ENCODE measurements around the gene ZNF22.
"Not testable (repeated sequence)": the region's sequence is repeated elsewhere in the genome, so short reads cannot be mapped to it uniquely, and the experiment has no call there.

Gene ZNF22

DNA sequence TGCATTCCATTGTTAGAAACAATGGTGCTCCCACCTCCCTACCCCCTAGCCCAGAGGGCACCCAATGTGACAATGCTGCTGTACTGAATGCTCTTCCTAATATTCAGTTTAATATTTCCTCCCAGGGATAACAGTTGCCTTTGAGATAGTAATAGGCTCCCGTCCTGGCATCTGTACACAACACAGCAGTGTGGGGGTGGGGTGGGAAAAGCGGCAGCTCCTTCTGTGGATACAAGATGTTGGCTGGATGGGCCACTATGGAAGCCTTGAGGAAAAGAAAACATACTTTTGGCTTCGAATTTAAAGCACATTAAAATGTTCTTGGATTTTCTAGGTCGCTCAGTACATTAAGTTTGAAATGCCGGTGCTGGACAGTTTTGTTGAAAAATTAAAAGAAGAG, 9.2 kb upstream of the ZNF22 start:
- no peak for DNase-seq (ENCODE audit: low read depth in 2 of 2)

DNA sequence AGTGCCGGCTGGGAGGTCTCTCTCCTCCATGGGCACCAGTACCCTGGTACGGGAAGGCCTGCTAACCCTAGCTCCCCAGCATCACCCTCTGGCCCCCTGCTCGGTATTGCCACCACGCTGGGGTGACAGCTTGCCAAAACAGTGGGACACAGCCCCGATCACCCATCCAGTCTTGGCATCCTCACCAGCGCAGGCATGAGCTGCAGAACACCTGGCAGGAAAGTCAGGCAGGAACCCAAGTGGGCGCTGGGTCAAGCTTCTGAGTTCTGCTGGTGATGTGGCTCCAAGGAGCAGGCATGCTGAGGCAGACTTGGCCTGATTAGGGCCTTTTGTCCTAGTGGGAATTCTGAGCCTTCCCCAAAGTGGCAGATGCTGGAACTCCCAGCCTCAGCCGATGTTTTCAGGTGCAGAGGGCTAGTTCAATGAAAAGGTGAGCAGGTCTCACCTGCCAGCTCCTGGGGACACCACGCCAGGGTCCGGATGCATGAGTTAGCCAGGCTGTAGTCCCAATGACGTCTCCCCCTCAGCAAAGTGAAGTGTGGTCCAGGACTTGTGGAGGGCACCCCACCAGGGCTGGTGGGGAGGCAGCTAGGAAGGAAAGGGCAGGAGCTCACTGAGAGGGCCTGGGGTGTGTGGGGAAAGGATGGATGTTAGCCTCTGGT, 8.5 kb upstream of the ZNF22 start:
- no peak for DNase-seq (ENCODE audit: low read depth in 2 of 2)

DNA sequence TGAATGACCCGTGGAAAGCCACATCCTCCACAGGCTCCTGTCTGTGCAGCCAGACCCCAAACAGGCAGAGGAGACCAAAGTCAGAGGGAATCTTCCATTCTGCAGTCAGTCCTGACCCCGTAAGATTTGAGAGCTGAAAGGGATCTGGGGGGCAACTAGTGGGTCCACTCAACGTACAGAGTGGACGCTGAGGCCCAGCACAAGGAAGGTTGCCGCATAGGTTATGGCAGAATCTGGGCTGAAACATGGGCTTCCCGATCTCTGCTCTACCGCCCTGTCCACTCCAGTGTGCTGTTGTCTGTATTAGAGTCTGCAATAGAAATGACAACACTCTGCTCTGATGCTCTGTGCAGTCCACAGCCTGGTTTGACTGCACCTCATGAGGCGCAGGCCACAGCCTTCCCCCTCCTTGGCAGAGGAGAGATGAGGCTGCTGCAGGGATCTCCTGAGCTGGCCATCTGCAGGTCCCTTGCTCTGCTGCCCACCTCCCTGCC, 7.9 kb upstream of the ZNF22 start:
- no peak for DNase-seq (ENCODE audit: low read depth in 2 of 2)

GRCh38 chr10:44993226-44993921, 7.3 kb upstream of the ZNF22 start:
- DNase-seq (ENCODE audit: low read depth in 2 of 2) = no peak

DNA sequence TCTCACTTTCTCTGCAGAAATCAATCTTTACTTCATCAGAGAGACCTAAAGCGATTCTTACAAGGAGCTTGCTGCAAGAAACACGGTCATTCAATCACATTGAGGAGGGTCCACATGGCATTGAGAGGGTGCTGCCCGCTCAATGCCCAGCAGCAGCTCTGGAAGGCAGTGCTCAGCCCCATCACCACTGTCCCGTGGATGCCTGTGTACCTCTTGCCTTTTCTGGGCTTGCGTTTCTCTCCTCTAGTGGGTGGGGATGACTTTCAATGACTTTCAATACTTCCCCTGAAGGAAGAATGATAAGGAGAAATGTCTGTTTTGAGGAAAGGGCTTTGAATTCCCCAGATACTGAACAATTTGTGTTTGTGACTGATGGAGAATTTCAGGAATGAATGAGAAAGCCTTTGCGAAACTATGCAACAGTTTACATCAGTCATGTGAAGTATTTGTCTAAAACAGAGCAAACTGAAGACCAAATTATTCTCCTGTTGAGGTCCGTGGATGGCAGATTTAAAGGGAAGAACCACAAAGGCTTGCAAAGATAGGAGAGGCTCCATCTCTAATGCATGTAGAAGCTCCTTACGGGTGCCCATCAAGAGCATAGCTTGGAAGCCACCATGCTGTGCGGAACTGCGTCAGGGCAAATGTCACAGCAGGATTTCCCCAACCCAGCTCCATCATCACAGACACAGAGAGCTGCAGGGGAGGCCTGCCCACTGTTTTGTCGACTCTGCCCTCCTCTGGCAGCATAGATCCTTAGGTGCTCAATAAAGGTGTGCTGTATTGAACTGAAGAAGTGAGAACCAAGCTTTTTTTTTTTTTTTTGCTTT, 6.6 kb upstream of the ZNF22 start:
- DNase-seq (ENCODE audit: low read depth in 2 of 2) = no peak

- DNase-seq (ENCODE audit: low read depth in 2 of 2) = no peak
These were observed 5.8 kb upstream of the ZNF22 start for GRCh38 chr10:44994752-44995530.

DNA sequence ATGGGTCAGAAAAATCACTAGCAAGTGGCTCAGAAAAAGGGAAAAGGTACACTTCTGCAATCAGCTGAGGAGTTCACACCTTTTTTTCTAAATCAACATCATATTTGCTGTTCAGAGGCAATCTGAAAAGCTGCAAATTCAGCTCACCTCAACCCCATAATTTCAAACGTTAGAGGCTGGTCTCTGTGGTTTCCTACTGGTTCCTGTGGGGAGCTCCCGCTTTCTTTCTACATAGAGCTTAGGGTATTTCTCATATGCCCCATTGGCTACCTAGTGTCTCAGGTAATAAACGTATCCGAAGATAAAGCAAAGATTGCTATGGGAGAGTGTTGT, 5.2 kb upstream of the ZNF22 start:
- DNase-seq (ENCODE audit: low read depth in 2 of 2) = no peak

DNA sequence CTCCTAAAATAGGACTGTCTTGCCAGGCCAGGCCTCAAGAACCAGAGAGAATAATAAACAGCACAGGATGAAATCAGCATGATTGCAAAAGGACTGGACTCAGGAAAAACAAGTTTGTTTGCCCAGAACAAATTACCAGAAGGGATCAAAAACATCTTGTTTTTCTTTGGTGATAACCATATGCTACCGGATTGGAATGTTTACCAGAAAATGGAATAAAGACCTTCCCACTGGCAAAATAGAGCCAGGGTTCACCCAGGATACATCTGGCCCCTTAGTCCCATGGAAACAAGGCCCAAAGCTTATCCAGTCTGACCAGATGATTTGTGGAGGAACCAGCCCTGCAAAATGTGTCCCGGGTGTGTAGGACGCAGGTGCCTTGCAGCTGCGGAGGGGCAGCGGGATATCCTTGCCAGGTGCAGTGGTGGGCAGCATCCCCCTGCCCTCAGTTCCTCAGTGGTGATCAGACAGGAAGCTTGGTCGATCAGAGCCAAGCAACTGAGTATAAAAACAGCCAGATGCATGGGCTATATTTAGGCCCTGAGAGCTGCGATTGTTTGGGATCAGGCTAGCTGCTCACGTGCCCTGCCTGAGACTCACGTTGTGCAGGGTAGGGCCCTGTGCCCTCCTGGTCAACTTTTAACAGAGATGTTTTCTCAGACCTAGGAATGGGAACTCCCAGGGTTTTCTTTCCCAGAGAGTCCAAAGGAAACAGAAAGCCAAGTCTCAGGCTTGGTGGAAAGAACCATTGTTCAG, 4.6 kb upstream of the ZNF22 start:
- DNase-seq (ENCODE audit: low read depth in 2 of 2) = no peak

GRCh38 chr10:44997105-44997748, 3.5 kb upstream of the ZNF22 start:
- no peak for DNase-seq (ENCODE audit: low read depth in 2 of 2)

DNA sequence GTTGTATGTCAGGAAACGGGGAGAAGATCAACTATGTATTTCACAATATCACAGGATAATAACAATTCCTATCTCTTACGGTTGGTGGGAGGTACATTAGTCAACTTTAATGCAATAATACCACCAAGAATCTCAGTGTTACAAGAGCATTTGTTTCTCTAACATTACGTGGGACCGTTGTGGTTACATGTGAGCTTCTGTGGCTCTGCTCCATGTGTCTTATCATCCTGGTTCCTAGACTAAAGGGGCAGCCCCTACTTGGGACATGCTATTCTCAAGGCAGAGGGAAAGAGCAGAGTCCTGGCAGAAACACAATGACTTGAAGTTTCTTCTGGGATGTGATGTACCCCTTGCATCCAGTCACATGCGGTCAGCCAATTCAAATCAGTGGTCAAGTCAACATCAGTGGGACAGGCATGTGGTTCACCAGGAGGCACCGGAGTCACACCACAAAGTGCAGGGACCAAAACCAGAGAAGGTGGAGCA, 2.5 kb upstream of the ZNF22 start:
- DNase-seq (ENCODE audit: low read depth in 2 of 2) = no peak

- DNase-seq (ENCODE audit: low read depth in 2 of 2) = no peak
These were observed 478 bp upstream of the ZNF22 start for GRCh38 chr10:45000138-45000751.

- peak; percentile 19 to 21 for DNase-seq (ENCODE audit: low read depth in 2 of 2)
These were observed 842 bp downstream of the ZNF22 start for GRCh38 chr10:45001381-45002148.

DNA sequence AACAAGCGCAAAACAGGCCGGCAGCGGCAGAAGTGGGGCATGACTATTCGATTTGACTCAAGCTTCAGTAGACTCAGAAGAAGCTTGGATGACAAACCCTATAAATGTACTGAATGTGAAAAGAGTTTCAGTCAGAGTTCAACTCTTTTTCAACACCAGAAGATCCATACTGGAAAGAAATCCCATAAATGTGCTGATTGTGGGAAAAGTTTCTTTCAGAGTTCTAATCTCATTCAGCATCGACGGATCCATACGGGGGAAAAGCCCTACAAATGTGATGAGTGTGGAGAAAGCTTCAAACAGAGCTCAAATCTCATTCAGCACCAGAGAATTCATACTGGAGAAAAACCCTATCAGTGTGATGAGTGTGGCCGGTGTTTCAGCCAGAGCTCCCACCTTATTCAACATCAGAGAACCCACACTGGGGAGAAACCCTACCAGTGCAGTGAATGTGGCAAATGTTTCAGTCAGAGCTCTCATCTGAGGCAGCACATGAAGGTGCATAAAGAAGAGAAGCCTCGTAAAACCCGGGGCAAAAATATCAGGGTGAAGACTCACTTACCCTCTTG, 2.8 kb downstream of the ZNF22 start:
- no peak for DNase-seq (ENCODE audit: low read depth in 2 of 2)

- DNase-seq (ENCODE audit: low read depth in 2 of 2) = no peak
These were observed 3.9 kb downstream of the ZNF22 start for GRCh38 chr10:45004661-45005060.

DNA sequence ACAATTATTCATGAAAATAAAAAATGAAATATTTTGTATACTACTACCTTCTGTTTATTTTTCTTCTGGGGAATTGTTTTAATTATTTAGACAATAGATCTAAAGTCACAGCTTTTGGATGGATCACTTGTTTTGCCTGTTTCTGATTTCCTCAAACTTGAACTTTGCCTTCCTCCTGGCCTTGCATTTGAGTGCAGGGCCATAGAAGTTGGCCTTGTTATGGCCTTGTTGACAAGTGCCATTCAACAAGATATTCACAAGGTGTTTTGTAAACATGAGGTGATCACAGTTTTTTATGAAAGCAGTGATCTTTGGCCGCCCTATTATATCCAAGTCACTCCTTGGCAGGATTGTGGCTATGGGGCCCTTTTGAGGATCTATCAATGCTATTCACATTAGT, 4.6 kb downstream of the ZNF22 start:
- no peak for DNase-seq (ENCODE audit: low read depth in 2 of 2)

DNA sequence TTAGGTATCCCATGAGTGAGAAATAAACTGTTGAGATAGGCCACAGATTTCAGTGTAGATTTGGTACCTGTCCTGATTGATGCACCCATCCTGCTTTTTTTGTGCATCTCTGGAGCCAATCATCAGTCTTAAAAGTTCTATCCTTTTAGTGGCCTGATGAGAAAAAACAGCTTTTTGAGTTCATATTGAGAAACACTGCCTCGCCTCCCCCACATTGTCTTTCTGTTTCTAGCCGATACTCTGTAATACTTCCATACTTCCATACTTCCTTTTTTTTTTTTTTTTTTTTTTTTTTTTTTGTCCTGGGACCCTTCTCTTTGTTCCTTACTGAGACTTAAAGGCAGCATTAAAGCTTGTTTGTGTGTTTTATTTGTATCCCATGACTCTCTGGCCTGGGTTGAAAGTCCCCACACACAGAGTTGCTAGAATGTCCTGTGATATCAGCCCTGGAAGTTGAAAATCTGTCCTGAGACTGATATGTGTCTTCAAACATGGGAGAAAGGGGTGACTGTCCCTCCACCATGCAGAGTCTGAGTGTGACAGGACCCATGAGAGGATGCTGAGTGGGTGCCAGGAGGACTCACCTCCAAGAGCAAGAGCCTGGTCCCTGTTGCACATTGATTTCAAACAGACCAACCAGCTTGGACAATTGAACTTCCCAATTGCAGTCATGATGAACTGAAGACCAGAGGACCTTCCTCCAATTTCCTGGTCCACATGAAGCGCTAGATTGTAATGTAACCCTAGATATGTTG, 5.7 kb downstream of the ZNF22 start:
- DNase-seq (ENCODE audit: low read depth in 2 of 2) = no peak

DNA sequence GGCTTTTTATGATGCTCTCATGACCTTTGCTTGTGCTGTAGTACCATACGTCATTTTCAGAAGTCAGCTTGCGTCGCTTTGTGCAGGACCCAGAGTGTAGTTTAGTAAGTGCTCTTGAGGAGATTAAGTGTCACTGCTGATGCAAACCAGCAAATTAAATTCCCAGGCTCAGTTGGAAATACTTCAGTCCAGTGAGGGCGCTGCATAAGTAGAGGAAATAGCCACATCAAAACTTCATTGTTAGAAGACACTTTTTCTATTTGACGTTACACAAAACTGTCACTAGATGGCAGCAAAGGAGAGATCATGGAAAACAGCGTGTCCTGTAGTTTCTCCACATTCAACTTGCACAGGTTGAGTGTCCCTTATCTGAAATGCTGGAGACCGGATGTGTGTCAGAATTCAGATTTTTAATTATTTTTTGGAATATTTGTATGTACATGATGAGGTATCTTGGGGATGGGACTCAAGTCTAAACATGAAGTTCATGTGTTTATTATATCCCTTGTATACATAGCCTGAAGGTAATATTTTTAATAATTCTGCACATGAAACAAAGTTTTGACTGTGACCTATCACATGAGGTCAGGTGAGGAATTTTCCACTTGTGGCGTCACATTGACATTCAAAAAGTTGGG, 7.9 kb downstream of the ZNF22 start:
- no peak for DNase-seq (ENCODE audit: low read depth in 2 of 2)

- not testable (repeated sequence) for DNase-seq (ENCODE audit: low read depth in 2 of 2)
These were observed 13.8 kb downstream of the ZNF22 start for GRCh38 chr10:45014557-45014956.

Measured in stimulated activated CD8-positive, alpha-beta memory T cell treated with anti-CD3 and anti-CD28 coated beads, Interleukin-7, amount 100 ng/mL, for 4 hours (primary cell).